Liver (tissue), 3 donors: ENCODE results near the gene GSTO2.

ENCODE experiments used
- EGR1 ChIP-seq, 2 donors: IDR thresholded peaks; 2 replicates each; pipeline ENCODE4 v1.6.1; 2016 to 2018; ENCODE audit warnings: antibody characterized with exemption in 2 of 2, low read depth in 2 of 2
- FOXA1 ChIP-seq: IDR thresholded peaks from 2 replicates; pipeline ENCODE4 v1.6.1; 2016; ENCODE audit warnings: antibody characterized with exemption
- GABPA ChIP-seq, 2 donors: IDR thresholded peaks in 1 of 2; conservative IDR thresholded peaks in 1 of 2; 2 replicates each; pipeline ENCODE4 v1.6.1; 2016; ENCODE audit warnings: antibody characterized with exemption in 2 of 2, mild to moderate bottlenecking in 1 of 2, moderate library complexity in 1 of 2
- HNF4A ChIP-seq, 2 donors: conservative IDR thresholded peaks; 2 replicates each; pipeline ENCODE4 v1.6.1; 2016; ENCODE audit warnings: antibody characterized with exemption in 2 of 2, mild to moderate bottlenecking in 2 of 2
- HNF4G ChIP-seq: IDR thresholded peaks from 2 replicates; pipeline ENCODE4 v1.6.1; 2016; ENCODE audit warnings: antibody characterized with exemption
- MAX ChIP-seq: IDR thresholded peaks from 2 replicates; pipeline ENCODE4 v1.6.1; 2016; ENCODE audit warnings: antibody characterized with exemption
- RAD21 ChIP-seq, 2 donors: IDR thresholded peaks; 2 replicates each; pipeline ENCODE4 v1.6.1; 2016; ENCODE audit warnings: antibody characterized with exemption in 2 of 2, mild to moderate bottlenecking in 2 of 2
- REST ChIP-seq: IDR thresholded peaks from 2 replicates; pipeline ENCODE4 v1.6.1; 2016; ENCODE audit warnings: antibody characterized with exemption, mild to moderate bottlenecking
- TAF1 ChIP-seq: conservative IDR thresholded peaks from 2 replicates; pipeline ENCODE4 v1.6.1; 2016; ENCODE audit warnings: antibody characterized with exemption, mild to moderate bottlenecking
- YY1 ChIP-seq: IDR thresholded peaks from 2 replicates; pipeline ENCODE4 v1.6.1; 2016; ENCODE audit warnings: antibody characterized with exemption, mild to moderate bottlenecking
- TF ChIP-seq, protein P1 (sequence below): fragments of 150-350 bp; IDR thresholded peaks from 2 replicates; pipeline ENCODE4 v1.5.1; 2017; ENCODE audit warnings: improper control_type of control experiment, low read depth, low read length; ENCODE audit not compliant: missing input control
- TF ChIP-seq, protein P2 (sequence below): IDR thresholded peaks from 2 replicates; pipeline ENCODE4 v1.6.1; 2016; ENCODE audit warnings: antibody characterized with exemption
- TF ChIP-seq, protein P3 (sequence below): IDR thresholded peaks from 2 replicates; pipeline ENCODE4 v1.6.1; 2016; ENCODE audit warnings: antibody characterized with exemption
- donor health status: healthy.
- donor health status: healthy.

- TF ChIP-seq REST (no peak), RAD21 (IDR thresholded peaks at IDR 0.05) (no peak), MAX (no peak), FOXA1 (no peak), EGR1 (IDR thresholded peaks at IDR 0.05; ENCODE audit: low read depth in 2 of 2) (no peak), TAF1 (no peak), GABPA (IDR thresholded peaks at IDR 0.05 in 1 of 2, conservative IDR thresholded peaks at IDR 0.05 in 1 of 2) (no peak), YY1 (no peak), HNF4G (no peak), HNF4A (conservative IDR thresholded peaks at IDR 0.05) (no peak)
- TF ChIP-seq, protein P1, sequence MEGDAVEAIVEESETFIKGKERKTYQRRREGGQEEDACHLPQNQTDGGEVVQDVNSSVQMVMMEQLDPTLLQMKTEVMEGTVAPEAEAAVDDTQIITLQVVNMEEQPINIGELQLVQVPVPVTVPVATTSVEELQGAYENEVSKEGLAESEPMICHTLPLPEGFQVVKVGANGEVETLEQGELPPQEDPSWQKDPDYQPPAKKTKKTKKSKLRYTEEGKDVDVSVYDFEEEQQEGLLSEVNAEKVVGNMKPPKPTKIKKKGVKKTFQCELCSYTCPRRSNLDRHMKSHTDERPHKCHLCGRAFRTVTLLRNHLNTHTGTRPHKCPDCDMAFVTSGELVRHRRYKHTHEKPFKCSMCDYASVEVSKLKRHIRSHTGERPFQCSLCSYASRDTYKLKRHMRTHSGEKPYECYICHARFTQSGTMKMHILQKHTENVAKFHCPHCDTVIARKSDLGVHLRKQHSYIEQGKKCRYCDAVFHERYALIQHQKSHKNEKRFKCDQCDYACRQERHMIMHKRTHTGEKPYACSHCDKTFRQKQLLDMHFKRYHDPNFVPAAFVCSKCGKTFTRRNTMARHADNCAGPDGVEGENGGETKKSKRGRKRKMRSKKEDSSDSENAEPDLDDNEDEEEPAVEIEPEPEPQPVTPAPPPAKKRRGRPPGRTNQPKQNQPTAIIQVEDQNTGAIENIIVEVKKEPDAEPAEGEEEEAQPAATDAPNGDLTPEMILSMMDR = no peak
- TF ChIP-seq, protein P2, sequence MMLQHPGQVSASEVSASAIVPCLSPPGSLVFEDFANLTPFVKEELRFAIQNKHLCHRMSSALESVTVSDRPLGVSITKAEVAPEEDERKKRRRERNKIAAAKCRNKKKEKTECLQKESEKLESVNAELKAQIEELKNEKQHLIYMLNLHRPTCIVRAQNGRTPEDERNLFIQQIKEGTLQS = no peak
- TF ChIP-seq, protein P3, sequence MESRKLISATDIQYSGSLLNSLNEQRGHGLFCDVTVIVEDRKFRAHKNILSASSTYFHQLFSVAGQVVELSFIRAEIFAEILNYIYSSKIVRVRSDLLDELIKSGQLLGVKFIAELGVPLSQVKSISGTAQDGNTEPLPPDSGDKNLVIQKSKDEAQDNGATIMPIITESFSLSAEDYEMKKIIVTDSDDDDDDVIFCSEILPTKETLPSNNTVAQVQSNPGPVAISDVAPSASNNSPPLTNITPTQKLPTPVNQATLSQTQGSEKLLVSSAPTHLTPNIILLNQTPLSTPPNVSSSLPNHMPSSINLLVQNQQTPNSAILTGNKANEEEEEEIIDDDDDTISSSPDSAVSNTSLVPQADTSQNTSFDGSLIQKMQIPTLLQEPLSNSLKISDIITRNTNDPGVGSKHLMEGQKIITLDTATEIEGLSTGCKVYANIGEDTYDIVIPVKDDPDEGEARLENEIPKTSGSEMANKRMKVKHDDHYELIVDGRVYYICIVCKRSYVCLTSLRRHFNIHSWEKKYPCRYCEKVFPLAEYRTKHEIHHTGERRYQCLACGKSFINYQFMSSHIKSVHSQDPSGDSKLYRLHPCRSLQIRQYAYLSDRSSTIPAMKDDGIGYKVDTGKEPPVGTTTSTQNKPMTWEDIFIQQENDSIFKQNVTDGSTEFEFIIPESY = no peak
These were observed 63.5 kb downstream of the GSTO2 start for GRCh38 chr10:104332243-104333031.
